GM20000 (cell line): ENCODE results near the gene CLEC18A.
"Not testable (repeated sequence)": the region's sequence is repeated elsewhere in the genome, so short reads cannot be mapped to it uniquely, and the experiment has no call there.

Experiments used
- DNase-seq: peaks from one replicate; pipeline ENCODE4 v3.0.0; 2012; ENCODE audit warnings: low spot score
- TF ChIP-seq, protein P1 (sequence below): IDR thresholded peaks from 2 replicates; pipeline ENCODE4 v1.5.1; 2012; ENCODE audit warnings: mild to moderate bottlenecking, control low read depth; ENCODE audit errors: extremely low read depth, missing control alignments

CLEC18A gene

DNA sequence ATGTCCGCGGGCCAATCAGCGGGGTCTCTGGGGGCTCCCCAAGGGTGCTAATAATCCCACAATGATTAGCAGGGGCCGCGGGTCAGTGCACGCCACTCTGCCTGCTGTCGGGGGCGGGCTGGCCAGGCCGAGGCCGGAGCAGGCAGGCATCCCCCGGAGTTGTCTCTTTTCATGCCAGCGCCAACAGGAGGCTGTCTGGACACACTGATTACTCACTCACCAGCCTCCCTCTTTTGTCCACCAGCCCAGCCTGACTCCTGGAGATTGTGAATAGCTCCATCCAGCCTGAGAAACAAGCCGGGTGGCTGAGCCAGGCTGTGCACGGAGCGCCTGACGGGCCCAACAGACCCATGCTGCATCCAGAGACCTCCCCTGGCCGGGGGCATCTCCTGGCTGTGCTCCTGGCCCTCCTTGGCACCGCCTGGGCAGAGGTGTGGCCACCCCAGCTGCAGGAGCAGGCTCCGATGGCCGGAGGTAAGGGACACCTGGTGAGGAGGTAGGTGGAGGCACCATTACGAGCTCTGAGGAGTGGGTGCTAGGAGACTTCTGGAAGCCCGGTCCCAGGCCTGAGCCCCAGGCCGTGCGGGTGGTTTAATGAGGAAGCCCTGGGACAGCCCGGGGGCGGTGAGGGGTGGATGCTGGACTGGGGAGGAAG, at the start of gene CLEC18A:
Gene CLEC18A (plus strand): TSS at position 318 of the 655 bp plus-strand sequence. CDS start 33 bp downstream, at position 351.
- not testable (repeated sequence) for DNase-seq

DNA sequence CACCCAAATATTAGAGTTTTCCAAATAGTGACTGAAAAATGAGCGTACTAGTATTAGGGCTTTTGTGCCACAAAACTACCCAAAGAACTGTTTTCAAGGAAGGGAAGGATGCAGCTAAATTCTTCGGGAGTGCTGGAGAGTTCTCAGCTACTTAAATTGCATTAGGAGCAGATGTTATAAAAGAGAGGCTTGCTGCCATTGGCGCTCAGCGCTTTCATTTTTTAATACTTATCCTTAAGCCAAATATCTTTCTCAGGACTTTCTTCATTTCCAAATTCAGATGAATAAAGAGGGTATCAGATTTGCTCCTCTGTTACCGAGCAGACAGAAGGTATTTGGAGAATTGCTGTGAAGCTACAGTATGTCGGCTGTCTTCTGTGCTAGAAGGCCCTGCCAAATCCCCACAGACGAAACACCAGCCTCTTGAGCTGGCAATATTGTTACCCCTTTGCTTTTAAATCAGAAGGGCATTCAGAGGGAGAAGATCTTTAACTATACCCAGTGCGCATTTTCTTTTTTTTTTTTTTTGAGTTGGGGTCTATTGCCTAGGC, 47.2 kb upstream of the CLEC18A start:
- TF ChIP-seq, protein P1, sequence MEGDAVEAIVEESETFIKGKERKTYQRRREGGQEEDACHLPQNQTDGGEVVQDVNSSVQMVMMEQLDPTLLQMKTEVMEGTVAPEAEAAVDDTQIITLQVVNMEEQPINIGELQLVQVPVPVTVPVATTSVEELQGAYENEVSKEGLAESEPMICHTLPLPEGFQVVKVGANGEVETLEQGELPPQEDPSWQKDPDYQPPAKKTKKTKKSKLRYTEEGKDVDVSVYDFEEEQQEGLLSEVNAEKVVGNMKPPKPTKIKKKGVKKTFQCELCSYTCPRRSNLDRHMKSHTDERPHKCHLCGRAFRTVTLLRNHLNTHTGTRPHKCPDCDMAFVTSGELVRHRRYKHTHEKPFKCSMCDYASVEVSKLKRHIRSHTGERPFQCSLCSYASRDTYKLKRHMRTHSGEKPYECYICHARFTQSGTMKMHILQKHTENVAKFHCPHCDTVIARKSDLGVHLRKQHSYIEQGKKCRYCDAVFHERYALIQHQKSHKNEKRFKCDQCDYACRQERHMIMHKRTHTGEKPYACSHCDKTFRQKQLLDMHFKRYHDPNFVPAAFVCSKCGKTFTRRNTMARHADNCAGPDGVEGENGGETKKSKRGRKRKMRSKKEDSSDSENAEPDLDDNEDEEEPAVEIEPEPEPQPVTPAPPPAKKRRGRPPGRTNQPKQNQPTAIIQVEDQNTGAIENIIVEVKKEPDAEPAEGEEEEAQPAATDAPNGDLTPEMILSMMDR: no peak

DNA sequence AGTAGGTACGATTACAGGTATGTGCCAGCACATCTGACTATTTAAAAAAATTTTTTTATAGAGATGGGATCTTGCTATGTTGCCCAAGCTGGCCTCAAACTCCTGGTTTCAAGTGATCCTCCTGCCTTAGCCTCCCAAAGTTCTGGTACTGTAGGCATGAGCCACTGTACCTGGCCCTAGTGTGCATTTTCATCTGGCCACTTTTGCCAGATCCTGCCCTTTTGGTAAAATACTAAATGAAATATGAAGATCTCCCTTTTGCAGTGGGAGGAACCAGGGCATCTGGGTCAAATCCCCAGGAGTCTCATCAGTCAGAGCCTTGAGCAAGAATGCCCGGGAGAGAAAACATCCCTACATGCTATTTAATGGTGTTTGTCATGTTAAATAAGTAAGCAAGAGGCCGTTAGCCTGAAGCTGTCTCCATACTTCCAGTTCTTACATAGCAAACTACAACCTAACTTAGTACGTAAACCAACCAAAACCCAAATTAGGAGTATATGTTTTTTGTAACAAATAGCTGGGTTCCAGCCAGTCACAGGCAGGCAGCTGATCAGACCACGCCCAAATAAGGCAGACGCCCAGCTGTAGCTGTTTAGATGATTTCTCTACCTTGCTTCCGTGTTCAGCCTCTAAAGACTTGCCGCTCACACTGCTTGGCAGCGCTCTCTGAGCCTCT, 46.5 kb upstream of the CLEC18A start:
- TF ChIP-seq, protein P1: no peak
- no peak for DNase-seq

More for the DNA sequence above, 47.2 kb upstream of the CLEC18A start:
- no peak for DNase-seq

DNA sequence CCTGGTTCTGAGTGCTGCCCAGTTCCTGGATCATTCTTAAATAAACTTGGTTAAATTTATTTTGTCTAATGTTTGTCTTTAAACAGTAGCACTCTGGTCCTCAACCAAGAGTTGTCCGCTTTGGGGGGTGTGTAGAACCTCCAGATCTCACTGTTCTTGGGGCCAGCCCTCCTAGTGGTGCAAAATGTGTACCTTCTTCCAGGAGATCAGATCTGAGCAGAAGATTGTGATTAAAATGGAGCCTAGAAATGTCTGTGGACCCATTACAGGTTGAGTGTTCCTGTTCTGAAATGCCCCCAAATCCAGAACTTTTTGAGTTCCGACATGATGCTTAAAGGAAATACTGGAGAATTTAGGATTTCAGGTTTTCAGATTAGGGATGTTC, 46.0 kb upstream of the CLEC18A start:
- TF ChIP-seq, protein P1: no peak
- DNase-seq: no peak

DNA sequence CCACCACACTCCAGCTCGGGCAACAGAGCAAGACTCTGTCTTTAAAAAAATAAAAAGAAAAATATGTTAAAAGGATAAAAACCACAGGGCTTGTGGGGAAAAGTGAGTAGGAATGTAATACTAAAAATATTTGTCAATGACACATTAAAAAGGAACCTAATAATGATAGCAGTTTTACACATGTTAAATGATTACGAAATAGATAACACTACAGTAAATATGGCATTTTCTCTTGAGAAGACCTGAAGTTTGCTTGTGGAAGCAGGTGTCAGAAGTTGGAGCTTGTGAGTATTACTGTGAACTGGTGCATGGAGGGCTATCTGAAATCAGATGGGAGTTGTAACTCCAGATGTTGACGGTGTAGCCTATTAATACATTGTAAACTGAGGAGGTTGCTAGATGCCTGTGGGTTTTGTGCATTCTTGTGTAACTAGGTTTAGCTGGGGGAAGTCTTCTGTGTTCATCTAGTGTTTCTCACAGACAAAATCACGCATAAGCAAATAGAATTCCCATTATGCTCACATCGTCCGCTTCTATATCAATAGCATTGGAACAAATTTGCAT, 44.2 kb upstream of the CLEC18A start:
- no peak for DNase-seq
- TF ChIP-seq, protein P1: no peak

DNA sequence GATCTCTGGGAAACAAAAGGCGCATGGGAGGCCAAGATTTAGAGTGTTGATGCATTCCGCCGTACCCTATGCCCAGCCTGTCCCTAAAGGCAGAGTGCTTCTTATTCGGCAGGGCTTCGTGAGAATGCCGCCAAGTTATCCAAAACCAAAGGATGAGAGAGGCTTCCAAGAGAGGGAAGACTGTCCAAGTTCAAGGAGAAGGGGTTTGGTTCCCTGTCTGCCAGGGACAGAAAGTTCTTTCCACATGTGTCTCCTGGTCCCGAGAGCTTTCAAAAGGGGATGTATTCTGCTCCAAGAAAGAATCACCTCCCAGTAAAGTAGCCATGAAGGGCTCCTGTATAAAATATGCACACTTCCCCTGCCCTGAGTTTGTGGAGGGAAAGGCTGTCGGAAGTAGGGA, 42.1 kb upstream of the CLEC18A start:
- no peak for DNase-seq
- TF ChIP-seq, protein P1: no peak

DNA sequence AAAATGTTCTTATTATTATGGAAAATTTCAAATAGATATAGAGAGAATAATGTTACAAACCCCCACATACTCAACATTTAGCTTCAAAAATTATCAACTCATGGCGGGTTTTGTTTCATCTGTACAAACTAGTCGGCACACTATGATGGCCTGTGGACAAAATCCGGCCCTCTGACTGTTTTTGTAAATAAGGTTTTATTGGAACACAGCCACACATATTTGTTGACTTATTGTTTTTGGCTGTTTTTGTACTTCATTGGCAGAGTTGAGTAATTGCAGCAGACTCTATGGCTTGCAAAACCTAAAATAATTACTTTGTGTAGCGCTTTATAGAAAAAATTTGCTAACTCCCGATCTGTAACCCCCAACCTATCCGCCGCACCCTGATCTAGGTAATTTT, 41.4 kb upstream of the CLEC18A start:
- DNase-seq: no peak
- TF ChIP-seq, protein P1: no peak
